Large intestine (tissue), 3 donors: ENCODE measurements around the gene BICDL1. TPM values are rescaled to one million over a fixed set of nuclear protein-coding genes. Genes with fewer than 3 reads are reported as not detected.

Source experiments
- DNase-seq, 2 donors: peaks; one replicate each; pipeline versions ENCODE4 v3.0.0 to v3.0.0-alpha.2; 2013
- H3K27ac ChIP-seq: one replicate; pipeline ENCODE4 v1.5.1; 2013; ENCODE audit warnings: low read length
- H3K27me3 ChIP-seq: 2 replicates; pipeline ENCODE4 v1.6.1; 2013; ENCODE audit warnings: low read length; ENCODE audit not compliant: control insufficient read depth, insufficient read depth
- H3K36me3 ChIP-seq: 2 replicates; pipeline ENCODE4 v1.6.1; 2013; ENCODE audit warnings: low read length; ENCODE audit not compliant: control insufficient read depth, insufficient read depth
- H3K4me1 ChIP-seq: one replicate; pipeline ENCODE4 v1.6.1; 2013; ENCODE audit warnings: low read length; ENCODE audit not compliant: control insufficient read depth, insufficient read depth
- H3K4me3 ChIP-seq: one replicate; pipeline ENCODE4 v1.5.1; 2013; ENCODE audit warnings: low read length
- H3K9me3 ChIP-seq: one replicate; pipeline ENCODE4 v1.6.1; 2013; ENCODE audit warnings: mild to moderate bottlenecking, low read depth, low read length, moderate library complexity; ENCODE audit not compliant: control insufficient read depth
- WGBS: methylation state at CpG from one replicate; pipeline ENCODE4 v1.1.5; 2013; ENCODE audit warnings: low lambda C conversion rate; ENCODE audit not compliant: insufficient coverage; 5-methylcytosine and 5-hydroxymethylcytosine counted together
- polyA plus RNA-seq: library from polyadenylated mRNA; unstranded; fragments of 120-200 nt; gene quantifications from one replicate; pipeline ENCODE4 v1.2.1, GENCODE V29; 2013

Gene BICDL1
- polyA plus RNA-seq, 1 donor, result 14.9 TPM

GRCh38 chr12:120115692-120116440 lies 126.8 kb downstream of the BICDL1 start:
- Histone ChIP-seq H3K4me1 (peaks cover 16% of the 10 kb centered on the region), H3K27ac (no peak overlapping the region), H3K27me3 (no peaks in the 10 kb centered on the region), H3K9me3 (no peaks in the 10 kb centered on the region), H3K36me3 (peaks cover 12% of the 10 kb centered on the region), H3K4me3 (peak overlapping the region; percentile 71)
- DNase-seq, result peak in 1 of 2 donors; percentile 33
- no CpG with 5 or more reads among the region's 31 CpGs for WGBS

GRCh38 chr12:120116441-120116791 lies 127.4 kb downstream of the BICDL1 start, which contains the start of gene RAB35:
Gene RAB35 (minus strand): TSS chr12:120116753. CDS start chr12:120116650, 103 bp downstream.
- Histone ChIP-seq H3K27me3 (no peaks in the 10 kb centered on the region), H3K36me3 (peaks cover 12% of the 10 kb centered on the region), H3K4me1 (peaks cover 16% of the 10 kb centered on the region), H3K4me3 (peak within 1 kb of the TSS; percentile 91), H3K27ac (peak within 1 kb of the TSS; percentile 99), H3K9me3 (no peaks in the 10 kb centered on the region)
- DNase-seq, result no peak
- WGBS, result no CpG with 5 or more reads among the region's 50 CpGs

GRCh38 chr12:120116792-120117651 lies 128.0 kb downstream of the BICDL1 start:
- Histone ChIP-seq H3K27me3 (no peaks in the 10 kb centered on the region), H3K4me3 (peak overlapping the region; percentile 91), H3K9me3 (no peaks in the 10 kb centered on the region), H3K4me1 (peaks cover 16% of the 10 kb centered on the region), H3K27ac (peak overlapping the region; percentile 99), H3K36me3 (peaks cover 12% of the 10 kb centered on the region)
- peak; percentile 96 to 97 for DNase-seq
- WGBS, result no CpG with 5 or more reads among the region's 91 CpGs

- DNase-seq, result no peak
- no peaks in the 10 kb centered on the region for H3K27me3 ChIP-seq
- peak overlapping the region; percentile 91 for H3K4me3 ChIP-seq
- no peaks in the 10 kb centered on the region for H3K9me3 ChIP-seq
- peak overlapping the region; percentile 99 for H3K27ac ChIP-seq
- peaks cover 12% of the 10 kb centered on the region for H3K36me3 ChIP-seq
- 0% methylated on average over 1 of the region's 7 CpGs for WGBS
- peaks cover 16% of the 10 kb centered on the region for H3K4me1 ChIP-seq
Measured at GRCh38 chr12:120117961-120118320, 128.9 kb downstream of the BICDL1 start.

GRCh38 chr12:120118321-120119061 lies 129.5 kb downstream of the BICDL1 start:
- Histone ChIP-seq H3K36me3 (peaks cover 10% of the 10 kb centered on the region), H3K4me1 (peaks cover 16% of the 10 kb centered on the region), H3K9me3 (no peaks in the 10 kb centered on the region), H3K27ac (peak overlapping the region; percentile 99), H3K27me3 (no peaks in the 10 kb centered on the region), H3K4me3 (peak overlapping the region; percentile 91)
- peak in 1 of 2 donors; percentile 74 for DNase-seq
- WGBS, result no CpG with 5 or more reads among the region's 11 CpGs

- Histone ChIP-seq H3K4me1 (peaks cover 16% of the 10 kb centered on the region), H3K27me3 (no peaks in the 10 kb centered on the region), H3K4me3 (no peak overlapping the region), H3K9me3 (no peaks in the 10 kb centered on the region), H3K36me3 (peaks cover 4% of the 10 kb centered on the region), H3K27ac (no peak overlapping the region)
- 80% methylated on average over 1 of the region's 9 CpGs for whole genome bisulfite sequencing
- no peak for DNase-seq
Measured at GRCh38 chr12:120119271-120119973, 130.4 kb downstream of the BICDL1 start.

- H3K27me3 ChIP-seq, result no peaks in the 10 kb centered on the region
- H3K36me3 ChIP-seq, result peaks cover 7% of the 10 kb centered on the region
- H3K4me1 ChIP-seq, result peaks cover 9% of the 10 kb centered on the region
- WGBS, result no CpG with 5 or more reads among the region's 2 CpGs
- no peak for DNase-seq
- no peaks in the 10 kb centered on the region for H3K9me3 ChIP-seq
- H3K27ac ChIP-seq, result no peak overlapping the region
- H3K4me3 ChIP-seq, result no peak overlapping the region
Measured at GRCh38 chr12:120121343-120121742, 132.3 kb downstream of the BICDL1 start.

GRCh38 chr12:120121766-120122293 lies 132.8 kb downstream of the BICDL1 start:
- no peaks in the 10 kb centered on the region for H3K9me3 ChIP-seq
- no peak for DNase-seq
- H3K36me3 ChIP-seq, result peaks cover 11% of the 10 kb centered on the region
- peaks cover 9% of the 10 kb centered on the region for H3K4me1 ChIP-seq
- H3K27me3 ChIP-seq, result no peaks in the 10 kb centered on the region
- no peak overlapping the region for H3K4me3 ChIP-seq
- H3K27ac ChIP-seq, result no peak overlapping the region
- WGBS, result 60% methylated on average over 1 of the region's 4 CpGs

- DNase-seq, result no peak
- Histone ChIP-seq H3K4me3 (no peak overlapping the region), H3K9me3 (no peaks in the 10 kb centered on the region), H3K27ac (no peak overlapping the region), H3K27me3 (no peaks in the 10 kb centered on the region), H3K4me1 (no peaks in the 10 kb centered on the region), H3K36me3 (peaks cover 41% of the 10 kb centered on the region)
- no CpG with 5 or more reads among the region's 4 CpGs for whole genome bisulfite sequencing
Measured at GRCh38 chr12:120125029-120125428, 136.0 kb downstream of the BICDL1 start.
